SW480 (cell line): ENCODE results near the gene TENM4.

Experiments used
- DNase-seq: peaks from one replicate; pipeline ENCODE4 v3.0.0-alpha.2; 2016; ENCODE audit warnings: low spot score

Gene TENM4

DNA sequence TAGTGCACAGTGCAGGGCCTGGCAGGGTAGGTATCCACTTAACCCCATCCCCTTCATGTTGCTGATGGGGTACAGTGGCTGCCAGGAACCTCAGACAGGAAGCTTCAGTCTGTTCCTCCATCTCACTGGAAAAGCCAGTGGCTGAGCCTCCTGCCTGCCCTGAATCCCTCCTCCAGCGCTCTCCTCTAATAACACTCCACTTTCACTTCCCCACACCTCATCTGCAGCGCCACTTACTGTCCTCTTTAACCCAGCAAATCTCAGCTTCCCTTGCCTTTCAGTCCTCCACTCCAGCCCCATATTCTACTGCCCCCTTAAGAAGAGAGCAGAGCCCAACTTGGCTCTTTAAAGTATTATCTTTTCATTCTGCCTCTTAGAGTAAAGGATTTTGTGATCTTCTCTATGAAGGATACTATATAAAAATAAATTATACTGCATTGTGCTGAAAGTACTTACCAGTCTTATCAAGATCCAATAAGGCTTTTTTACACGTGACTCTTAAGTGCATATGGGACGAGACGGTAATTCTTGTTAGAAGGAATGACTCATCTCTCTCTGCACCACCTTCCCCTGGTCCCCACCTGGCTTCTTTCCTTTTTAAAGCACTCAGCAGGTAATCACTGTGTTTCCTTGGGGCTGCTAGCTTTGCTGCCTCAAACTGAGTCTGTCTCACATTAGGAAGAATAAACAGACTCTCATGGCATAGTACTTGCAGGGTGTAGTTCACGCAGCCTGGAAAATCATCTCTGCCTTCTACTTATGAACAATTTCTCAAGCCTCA is 628.1 kb downstream of the TENM4 start:
- DNase-seq = peak; percentile 22

DNA sequence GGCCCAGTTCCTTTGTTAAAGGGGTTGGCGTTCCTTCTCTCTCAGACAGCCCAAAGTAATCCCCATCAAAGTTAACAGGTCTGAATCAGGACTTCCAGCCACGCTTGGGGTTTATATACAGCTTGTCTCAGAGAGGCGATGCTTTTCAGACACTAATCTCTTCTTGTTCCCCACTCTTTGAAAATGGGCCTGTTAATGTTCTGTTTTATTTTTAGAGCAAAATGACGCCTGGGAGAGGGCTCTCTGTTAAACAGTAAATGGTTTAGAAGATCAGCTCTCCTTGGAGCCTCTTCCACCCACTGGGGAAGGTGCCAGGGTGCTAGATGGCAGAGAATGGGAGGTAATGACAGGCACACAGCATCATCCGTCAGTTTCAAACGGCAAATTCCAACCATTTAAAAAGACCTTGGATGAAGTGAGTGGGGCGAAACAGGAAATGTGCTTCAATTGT is 630.2 kb downstream of the TENM4 start:
- DNase-seq = no peak

DNA sequence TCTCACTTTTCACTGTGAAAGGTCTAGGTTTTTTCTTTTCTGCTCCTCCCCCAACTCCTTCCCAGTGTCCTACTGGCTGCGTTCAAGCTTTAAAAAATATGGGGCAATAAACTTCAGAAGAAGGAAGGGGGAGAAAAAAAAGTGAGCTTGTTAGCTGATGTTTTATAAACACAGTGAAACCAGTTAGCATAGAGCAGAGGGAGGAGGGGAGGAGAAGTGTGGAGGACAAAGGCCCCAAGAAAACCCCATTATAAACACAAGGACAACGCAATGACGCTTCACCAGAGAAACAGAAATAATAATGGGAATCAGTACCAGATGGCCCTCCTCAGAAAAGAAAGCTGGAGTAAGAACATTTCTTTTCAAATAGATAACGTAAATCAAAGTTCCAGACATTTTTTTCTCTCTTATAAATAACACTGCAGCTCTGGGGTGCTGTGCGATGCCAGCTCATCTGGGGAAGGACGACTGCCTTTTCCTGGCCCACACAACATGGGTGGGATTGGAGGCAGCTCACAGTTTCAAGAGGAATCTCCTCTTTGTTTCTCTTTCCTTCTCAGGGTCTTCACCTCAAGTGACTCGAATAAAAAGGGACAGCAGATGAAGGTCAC is 630.8 kb downstream of the TENM4 start:
- DNase-seq = no peak

DNA sequence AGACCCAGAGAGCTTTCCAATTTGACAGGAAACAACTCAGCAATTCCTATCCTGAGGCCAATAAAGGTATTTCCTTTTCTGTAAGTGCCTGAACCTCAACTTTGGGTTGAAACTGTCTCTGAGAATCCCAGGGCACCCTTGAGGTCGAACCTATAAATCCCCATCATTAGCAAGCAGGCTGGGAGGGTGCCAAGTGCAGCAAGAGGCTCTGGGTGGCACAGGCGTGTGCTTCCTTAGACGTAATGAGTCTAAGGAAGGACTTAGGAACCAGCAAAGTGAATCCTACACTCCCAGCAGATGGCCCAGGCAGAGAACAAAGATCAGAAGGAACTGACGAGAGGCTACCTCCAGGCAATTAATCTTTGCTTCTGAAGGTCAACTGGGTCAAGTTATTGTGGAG is 631.9 kb downstream of the TENM4 start:
- DNase-seq = no peak

DNA sequence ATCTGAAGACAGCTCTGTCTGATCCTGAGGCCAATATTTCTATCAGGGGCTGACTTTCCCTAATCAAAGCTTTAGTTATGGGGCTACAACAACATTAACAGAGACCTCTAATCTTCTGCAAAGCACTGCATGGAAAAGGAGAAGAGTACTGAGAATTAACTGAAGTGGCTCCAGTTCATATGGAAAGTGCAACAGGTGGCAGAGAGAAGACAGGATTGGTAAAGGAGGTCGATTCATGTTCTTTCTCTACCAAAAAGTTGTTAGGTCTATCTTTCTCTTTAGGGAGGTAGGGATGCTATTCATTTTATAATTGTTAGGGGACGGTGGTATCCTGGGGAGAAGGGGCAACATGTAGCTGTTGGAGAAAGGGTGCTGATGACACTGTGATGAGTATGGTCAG is 633.5 kb downstream of the TENM4 start:
- DNase-seq = no peak

DNA sequence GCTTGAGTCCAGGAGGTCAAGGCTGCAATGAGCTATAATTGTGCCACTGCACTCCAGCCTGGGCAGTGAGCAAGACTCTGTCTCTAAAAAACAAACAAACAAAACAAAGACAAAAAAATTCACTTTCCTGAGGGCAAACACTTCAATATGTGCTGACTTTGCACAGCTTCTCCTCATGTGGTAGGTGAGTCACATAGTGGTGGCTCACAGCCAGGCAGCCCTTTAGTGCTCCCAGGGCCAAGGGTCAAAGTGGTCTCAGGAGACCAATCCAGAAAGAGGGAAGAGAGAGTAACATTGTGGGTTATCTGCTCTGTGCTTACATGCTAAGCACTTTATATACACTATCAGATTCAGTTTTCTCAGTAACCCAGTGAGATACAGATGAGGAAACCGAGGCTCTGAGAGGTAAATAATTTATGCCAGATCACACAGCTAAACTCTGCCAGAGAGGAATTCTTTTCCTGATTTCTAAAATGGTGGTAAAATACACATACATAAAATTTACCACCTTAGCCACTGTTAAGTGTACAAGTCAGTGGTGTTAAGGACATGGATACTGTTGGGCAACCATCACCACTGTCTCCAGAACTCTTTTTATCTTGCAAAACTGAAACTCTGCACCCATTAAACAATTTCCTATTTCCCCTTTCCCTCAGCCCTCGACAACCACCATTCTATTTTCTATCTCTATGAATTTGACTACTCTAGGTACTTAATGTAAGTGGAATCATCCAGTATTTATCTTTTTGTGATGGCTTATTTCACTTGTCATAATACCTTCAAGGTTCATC is 634.4 kb downstream of the TENM4 start:
- DNase-seq = no peak

DNA sequence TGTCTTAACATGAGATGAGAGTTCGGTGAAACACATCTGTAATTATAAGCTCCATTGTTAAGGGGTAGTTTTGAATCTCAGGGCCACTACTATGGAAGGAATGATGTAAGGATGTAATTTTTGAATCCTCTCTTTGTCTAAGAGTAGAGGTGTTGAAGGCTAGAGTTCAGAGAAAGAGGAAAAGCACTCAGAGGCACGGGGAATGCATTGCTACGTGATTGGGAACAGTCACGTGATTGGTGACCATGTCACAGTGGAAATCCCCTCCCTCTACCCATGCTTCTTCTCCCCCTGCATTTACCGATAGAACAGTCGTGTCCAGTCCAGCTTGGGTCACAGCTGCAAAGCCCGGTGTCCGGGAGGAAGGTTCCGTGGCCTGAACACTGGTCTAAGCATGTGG is 635.8 kb downstream of the TENM4 start:
- DNase-seq = no peak

DNA sequence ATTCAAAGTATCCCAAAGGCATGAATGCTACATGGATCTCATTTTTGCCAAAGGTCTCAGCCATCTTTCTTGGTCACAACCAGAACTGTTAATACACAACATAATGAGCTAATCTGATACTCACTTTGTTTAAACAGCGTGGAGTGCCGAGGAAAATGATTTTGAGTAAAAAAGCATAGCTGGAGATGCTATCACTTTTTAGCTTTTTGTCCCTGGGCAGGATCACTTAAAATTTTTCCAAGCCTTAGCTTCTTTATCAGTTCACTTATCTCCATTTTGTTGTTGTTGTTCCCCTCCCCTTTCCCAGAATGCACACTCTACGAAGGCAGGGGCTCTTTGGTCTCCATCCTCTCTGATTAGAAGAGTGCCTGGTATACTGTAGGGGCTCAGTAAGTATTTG is 636.8 kb downstream of the TENM4 start:
- no peak for DNase-seq

DNA sequence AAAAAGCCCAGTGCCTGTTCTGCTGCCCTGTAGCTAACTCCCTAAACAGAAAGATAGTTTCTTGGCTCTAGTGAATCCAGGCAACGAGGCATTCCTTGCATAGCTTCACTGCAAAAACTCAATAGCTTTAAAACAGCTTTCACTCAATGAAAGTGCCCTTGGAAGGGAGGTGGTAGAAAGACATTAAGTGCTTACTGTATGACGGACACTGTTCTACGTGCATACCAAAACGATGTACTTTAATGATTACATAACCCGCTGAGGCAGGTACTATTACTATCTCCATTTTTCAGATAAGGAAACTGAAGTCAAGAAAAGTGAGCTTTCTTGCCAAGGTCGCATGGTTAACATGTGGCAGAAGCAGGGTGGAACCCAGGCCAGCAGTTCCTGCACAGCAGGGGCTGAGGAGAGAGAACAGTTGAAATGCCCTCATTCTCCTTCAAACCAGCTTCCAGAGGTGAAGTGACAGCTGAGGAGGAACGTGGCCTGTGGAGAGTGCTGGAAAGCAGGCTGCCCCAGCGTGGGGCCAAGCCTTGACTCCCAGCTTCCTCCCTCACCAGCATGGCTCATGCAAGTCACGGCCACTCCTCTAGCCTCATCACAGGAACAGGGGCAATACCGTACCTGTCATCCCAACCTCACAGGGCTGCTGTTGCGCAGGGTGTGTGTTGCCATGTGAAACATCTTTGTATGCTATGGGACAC is 638.6 kb downstream of the TENM4 start:
- DNase-seq = no peak

DNA sequence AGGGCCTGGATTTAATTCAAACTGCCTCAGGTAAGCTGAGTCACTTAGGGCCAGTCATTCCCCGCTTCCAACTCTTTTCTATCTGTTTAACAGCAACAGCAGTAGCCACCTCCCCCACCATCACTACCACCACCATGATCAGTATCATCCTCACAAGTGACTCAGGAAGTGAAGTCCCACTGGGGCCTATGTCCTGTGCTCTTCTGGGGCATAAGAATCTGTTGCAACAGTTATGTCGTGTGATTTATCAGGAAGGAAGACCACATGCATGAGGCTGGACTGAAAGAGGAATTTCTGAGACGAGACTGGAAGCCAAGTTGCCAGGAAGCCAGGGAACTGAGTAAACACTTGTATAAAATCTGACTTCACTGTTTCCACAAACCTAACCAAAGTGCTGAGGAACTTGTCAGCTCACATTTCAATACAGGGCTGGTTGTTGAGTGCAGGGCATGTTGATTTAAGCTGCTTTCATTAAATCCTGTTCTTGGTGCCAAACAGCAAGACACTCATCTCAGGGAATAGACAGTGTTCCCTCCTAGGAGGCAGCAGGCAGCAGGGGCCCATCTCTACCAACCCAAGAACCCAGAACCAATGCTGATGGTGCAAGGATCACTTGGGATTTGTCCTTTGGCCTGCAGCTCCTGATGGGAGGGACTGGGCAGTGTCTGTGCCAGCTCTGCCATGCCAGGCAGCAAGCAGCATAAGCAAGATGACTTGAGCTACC is 639.5 kb downstream of the TENM4 start:
- DNase-seq = no peak

DNA sequence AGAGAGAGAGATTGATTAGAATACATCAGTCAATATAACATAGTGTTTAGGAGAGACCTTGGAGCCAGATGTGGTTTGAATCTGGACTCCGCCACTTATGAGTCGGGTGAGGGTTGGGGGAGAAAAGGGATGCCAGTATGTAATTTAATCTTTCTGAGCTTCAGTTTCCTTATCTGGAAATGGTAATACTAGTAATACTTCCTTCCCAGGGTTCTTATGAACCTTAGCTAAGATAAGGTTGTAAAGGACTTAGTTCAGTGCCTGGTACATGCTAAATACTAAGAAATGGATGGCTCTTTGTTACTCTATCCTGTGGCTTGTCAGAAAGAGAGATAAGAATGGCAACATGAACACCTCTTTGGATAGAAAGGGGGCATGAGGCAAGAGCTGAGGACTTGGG is 640.1 kb downstream of the TENM4 start:
- DNase-seq = no peak

DNA sequence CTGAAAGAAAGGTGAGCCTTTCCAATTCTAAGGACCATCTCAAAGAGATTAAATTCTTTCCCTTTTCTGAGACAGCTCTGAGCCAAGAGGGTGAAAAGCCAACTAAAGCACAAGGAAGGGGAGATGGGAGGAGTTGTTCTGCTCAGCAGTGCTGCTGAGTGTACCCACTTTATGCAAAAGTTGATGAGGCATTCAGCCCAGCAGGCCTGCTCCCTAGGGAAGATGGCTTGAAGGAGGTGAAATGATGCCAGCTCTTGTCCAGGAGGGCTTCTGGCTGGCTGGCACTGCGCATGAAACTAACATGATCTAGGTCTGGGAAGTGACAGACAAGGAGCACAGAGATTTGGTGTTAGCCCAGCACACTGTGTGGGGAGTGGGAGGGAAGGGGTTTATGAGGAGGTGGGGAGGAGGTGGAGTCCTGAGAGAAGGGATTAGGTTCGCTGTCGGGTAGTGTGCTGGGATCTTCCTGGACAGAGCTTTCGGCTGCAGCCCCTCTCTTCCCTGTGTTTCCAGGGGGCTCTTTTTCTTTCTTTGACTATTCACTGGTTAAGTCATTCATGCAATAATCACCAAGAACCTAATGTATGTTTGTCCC is 640.6 kb downstream of the TENM4 start:
- DNase-seq = no peak

DNA sequence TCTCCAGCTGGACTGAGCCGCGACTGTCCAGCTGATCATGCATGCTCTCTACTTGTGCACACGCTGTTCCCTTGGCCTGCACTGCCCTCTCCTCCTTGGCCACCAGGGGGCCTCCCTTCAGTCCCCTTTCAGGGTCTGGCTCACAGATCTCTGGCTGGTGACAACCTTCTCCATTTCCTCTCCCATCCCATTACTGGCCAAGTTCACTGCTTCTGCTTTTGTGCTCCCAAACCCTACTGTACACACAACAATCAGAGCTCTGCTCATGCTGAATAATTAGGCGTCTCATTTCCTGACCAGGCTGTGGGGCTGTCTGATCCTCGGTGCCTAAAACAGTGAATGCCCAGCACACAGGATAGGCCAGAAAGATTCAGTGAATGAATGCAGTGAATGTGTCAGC is 642.2 kb downstream of the TENM4 start:
- DNase-seq = peak; percentile 39

DNA sequence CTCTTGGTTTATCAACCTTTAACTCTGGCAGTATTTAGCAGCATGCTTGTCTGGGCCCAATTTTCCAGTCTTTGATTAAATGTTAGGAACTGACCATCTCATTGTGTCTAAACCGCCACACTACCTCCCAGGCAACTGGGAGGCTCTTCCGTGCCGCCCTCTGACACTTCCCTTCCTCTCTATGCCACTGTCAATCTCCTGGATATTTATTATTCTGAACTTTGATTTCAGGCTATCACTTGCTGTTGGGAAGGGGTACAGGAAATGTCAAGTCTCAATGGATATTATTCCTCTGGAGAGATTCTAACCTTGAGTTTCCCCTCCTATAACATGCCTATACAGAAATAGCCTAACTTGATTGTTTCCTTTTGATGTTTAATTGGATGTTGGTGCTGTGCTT is 643.3 kb downstream of the TENM4 start:
- DNase-seq = no peak

DNA sequence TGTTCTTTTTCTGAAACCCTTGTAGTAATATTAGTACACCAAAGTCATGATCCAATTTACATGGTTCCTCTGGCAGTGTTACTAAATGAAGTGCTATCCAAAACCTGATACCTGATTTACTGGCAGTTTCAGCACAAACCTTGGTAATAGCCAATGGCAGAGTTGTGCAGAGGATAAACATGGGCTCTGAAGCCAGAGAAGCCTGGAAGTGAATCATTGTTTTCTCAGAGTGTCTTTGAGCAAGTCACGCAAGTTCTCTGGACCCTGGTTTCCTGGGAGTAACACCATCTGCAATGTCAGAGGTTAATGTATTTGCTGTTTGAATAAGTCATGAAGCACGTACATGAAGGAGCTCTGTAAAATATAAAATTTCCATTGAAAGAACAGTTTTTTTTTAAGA is 643.9 kb downstream of the TENM4 start:
- no peak for DNase-seq

DNA sequence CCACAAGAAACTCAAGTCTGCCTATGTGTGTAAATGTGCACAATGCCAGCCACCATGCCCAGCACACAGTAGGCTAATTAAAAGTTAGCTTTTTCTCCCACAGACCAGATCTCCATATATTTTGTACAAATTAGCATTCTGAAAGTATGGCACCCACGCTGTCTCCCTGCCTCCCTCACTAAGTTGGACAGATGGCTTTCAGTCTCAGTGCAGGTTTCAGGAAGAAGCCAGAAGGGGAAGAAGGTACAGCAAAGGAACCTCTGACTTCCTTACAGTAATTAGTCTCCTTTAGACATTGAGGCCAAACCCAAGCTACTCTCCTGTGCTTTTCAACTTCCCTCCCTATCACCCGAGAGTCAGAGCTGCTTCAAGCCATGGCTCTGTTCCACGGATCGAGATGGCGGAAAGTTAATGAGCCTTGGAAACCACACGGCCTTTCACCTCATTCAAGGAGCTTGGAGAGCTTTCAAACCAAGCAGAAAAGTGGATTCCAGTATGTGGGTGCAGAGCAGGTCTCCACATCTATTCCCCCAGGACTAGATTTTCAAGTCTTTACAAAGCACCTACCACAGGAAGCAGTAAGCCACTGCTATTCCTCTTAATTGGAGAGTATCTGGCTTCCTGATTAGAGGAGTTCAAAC is 645.1 kb downstream of the TENM4 start:
- no peak for DNase-seq

DNA sequence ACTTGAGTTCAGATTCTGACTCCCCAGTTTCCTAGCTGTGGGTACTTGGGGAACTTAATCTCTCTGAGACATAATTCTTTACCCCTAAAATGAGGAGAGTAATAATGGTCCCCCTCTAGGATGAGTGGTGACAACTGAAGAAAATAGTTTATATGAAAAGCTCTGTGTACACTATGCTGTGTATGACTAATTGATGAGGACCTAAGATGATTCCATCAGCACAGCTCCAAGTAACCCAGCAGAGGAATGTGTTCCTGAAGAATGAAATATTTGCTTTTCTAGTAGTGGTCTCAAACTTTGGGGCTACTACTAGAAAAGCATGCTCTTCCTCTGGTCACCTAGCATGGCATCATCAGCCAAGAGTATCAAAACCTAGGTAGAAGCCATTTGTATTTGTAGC is 648.9 kb downstream of the TENM4 start:
- DNase-seq = no peak

DNA sequence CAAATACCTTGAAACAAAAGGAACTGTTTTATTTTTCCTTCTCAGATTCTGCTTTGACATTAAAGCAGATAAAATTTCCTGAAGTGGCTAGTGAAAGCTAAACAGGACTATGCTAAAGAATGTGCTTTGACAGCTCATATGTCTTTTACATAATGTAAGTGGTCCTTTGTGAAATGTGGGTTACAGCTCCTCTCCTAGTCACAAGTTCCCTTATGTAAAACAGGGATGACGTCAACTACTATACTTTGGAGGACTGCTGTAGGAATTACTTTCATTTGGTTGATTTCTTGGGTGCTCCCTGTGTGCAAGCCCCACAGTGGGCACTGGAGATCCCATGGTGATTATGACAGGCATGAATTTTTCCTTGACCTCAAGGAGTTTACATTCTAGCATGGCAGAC is 649.6 kb downstream of the TENM4 start:
- no peak for DNase-seq

DNA sequence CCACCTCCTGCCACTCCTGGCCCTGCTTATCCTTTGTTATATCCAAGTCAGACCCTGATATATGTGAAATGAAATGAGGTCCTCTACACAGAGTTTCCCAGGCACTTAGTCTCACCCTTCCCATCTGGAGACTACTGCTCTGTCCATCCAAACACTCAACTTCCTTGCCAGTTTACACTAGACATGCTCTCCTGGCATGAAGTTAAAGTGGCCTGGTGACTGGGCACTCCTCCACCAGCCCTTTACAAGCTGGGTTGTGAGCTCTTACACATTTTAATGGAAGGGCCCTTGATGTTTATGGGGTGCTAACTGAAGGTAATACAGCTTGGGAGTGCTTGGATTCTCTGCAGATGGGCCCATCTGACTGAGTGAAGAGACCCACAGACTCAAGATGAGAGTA is 650.0 kb downstream of the TENM4 start:
- DNase-seq = no peak

DNA sequence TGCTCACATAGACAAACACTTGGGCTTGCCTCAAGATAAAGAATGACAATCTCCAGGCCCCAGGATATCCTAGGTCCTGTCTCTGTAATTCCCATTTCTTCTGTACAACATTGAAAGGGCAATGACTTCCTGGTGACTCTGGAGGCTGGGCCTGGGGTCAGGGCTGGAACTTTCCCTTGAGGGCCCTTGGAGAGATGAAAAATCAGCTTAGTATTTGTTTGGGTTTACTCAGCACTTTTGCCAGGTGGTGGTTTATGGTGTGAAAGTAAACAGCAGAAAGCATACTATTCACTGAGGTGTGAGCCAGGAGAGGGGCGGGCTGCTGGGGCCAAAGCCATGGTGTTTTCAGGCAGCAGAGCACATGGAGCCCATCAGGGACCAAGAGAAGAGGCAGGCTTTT is 651.5 kb downstream of the TENM4 start:
- DNase-seq = no peak

DNA sequence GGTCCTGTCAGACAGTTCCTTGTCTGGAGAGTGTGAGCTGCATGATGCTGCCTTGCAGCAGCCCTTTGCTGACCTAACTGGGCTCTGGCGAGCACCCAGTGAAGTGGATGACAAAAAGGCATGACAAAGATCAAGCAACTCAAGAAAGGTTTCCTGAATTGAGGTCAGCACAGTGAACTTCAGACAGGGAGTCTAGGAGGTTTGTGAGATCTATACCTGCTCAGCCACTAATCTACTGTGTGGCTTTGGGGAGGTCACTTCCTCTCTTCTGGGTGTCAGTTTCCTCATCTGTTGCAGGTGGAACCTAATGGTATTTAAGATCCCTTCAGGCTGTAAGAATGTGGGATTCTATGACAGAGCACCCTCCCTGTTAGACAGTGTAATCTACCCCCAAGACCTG is 652.3 kb downstream of the TENM4 start:
- no peak for DNase-seq
